Mesenchymal stem cell (in vitro differentiated cells and primary cell): ENCODE results near the gene HMMR.
"Not testable (repeated sequence)": the region's sequence is repeated elsewhere in the genome, so short reads cannot be mapped to it uniquely, and the experiment has no call there.

Source experiments
- DNase-seq: peaks from one replicate; pipeline ENCODE4 v3.0.0-alpha.2; 2013
- H2AFZ ChIP-seq: one replicate; pipeline ENCODE4 v1.6.1; 2013; ENCODE audit warnings: low read depth, mild to moderate bottlenecking, control low read depth, inconsistent platforms, low read length, moderate library complexity
- H2AK5ac ChIP-seq: 2 replicates; pipeline ENCODE4 v1.6.1; 2013; ENCODE audit warnings: low read length, moderate library complexity, mild to moderate bottlenecking, inconsistent platforms; ENCODE audit not compliant: severe bottlenecking
- H2BK120ac ChIP-seq: one replicate; pipeline ENCODE4 v1.6.1; 2013; ENCODE audit warnings: low read depth, mild to moderate bottlenecking, inconsistent platforms, low read length, moderate library complexity
- H2BK12ac ChIP-seq, 2 experiments: one replicate each; pipeline ENCODE4 v1.6.1; 2013; ENCODE audit warnings: inconsistent platforms in 2 of 2, low read length in 2 of 2, mild to moderate bottlenecking in 2 of 2, moderate library complexity in 2 of 2, control low read depth in 1 of 2
- H2BK15ac ChIP-seq: one replicate; pipeline ENCODE4 v1.6.1; 2013; ENCODE audit warnings: mild to moderate bottlenecking, low read depth, inconsistent platforms; ENCODE audit not compliant: poor library complexity, severe bottlenecking
- H2BK5ac ChIP-seq: 2 replicates; pipeline ENCODE4 v1.6.1; 2013; ENCODE audit warnings: low read depth, mild to moderate bottlenecking, low read length, control low read depth, inconsistent platforms; ENCODE audit not compliant: poor library complexity, severe bottlenecking
- H3K14ac ChIP-seq, 2 experiments: one replicate each; pipeline ENCODE4 v1.6.1; 2013; ENCODE audit warnings: inconsistent platforms in 2 of 2, low read length in 2 of 2, control low read depth in 1 of 2, mild to moderate bottlenecking in 1 of 2, moderate library complexity in 1 of 2
- H3K18ac ChIP-seq, 2 experiments: one replicate each; pipeline ENCODE4 v1.6.1; 2013; ENCODE audit warnings: inconsistent platforms in 2 of 2, low read length in 2 of 2, control low read depth in 1 of 2, low read depth in 1 of 2, mild to moderate bottlenecking in 1 of 2
- H3K23ac ChIP-seq, 2 experiments: one replicate each; pipeline ENCODE4 v1.6.1; 2013; ENCODE audit warnings: inconsistent platforms in 2 of 2, low read length in 2 of 2, mild to moderate bottlenecking in 2 of 2, moderate library complexity in 2 of 2, control low read depth in 1 of 2
- H3K27ac ChIP-seq: 2 replicates; pipeline ENCODE4 v1.5.1; 2013; ENCODE audit warnings: mild to moderate bottlenecking, moderate library complexity, low read length, control low read depth, inconsistent platforms; ENCODE audit not compliant: poor library complexity, severe bottlenecking
- H3K27me3 ChIP-seq, 2 experiments: 2 replicates each; pipeline versions ENCODE4 v1.6.1 to v1.7.0; 2013; ENCODE audit warnings: low read length in 2 of 2, mild to moderate bottlenecking in 2 of 2, moderate library complexity in 2 of 2, control low read depth in 1 of 2, inconsistent platforms in 1 of 2; ENCODE audit not compliant: control insufficient read depth in 1 of 2, insufficient read depth in 1 of 2
- H3K36me3 ChIP-seq, 2 experiments: 2 replicates each; pipeline versions ENCODE4 v1.6.1 to v1.7.0; 2013; ENCODE audit warnings: low read length in 2 of 2, control low read depth in 1 of 2, inconsistent platforms in 1 of 2, low read depth in 1 of 2, mild to moderate bottlenecking in 1 of 2; ENCODE audit not compliant: insufficient read depth in 2 of 2, control insufficient read depth in 1 of 2
- H3K4ac ChIP-seq, 2 experiments: one replicate each; pipeline ENCODE4 v1.6.1; 2013; ENCODE audit warnings: inconsistent platforms in 2 of 2, low read length in 2 of 2, mild to moderate bottlenecking in 2 of 2, moderate library complexity in 2 of 2, control low read depth in 1 of 2, low read depth in 1 of 2
- H3K4me1 ChIP-seq: 2 replicates; pipeline ENCODE4 v1.6.1; 2013; ENCODE audit warnings: low read depth, low read length, control low read depth; ENCODE audit not compliant: control insufficient read depth, insufficient read depth
- H3K4me2 ChIP-seq: 2 replicates; pipeline ENCODE4 v1.6.1; 2013; ENCODE audit warnings: low read length, mild to moderate bottlenecking, inconsistent platforms; ENCODE audit not compliant: poor library complexity, severe bottlenecking
- H3K4me3 ChIP-seq, 2 experiments: 2 replicates each; pipeline versions ENCODE4 v1.5.1 to v1.7.0; 2013; ENCODE audit warnings: low read length in 2 of 2, mild to moderate bottlenecking in 2 of 2, control low read depth in 1 of 2, low read depth in 1 of 2; ENCODE audit not compliant: insufficient read depth in 1 of 2
- H3K79me1 ChIP-seq: replicated peaks from 2 replicates; pipeline ENCODE4 v1.6.1; 2013; ENCODE audit warnings: mild to moderate bottlenecking, control low read depth, low read length, inconsistent platforms; ENCODE audit not compliant: poor library complexity, severe bottlenecking
- H3K9ac ChIP-seq: 2 replicates; pipeline ENCODE4 v1.7.0; 2013; ENCODE audit warnings: mild to moderate bottlenecking, low read length, moderate library complexity
- H3K9me3 ChIP-seq: 2 replicates; pipeline ENCODE4 v1.7.0; 2013; ENCODE audit warnings: mild to moderate bottlenecking, low read length; ENCODE audit not compliant: control insufficient read depth
- H4K8ac ChIP-seq: one replicate; pipeline ENCODE4 v1.6.1; 2013; ENCODE audit warnings: inconsistent platforms, mild to moderate bottlenecking, low read length, moderate library complexity
- H4K91ac ChIP-seq: one replicate; pipeline ENCODE4 v1.6.1; 2013; ENCODE audit warnings: mild to moderate bottlenecking, low read length, inconsistent platforms
- WGBS: methylation state at CpG from one replicate; pipeline ENCODE4 v1.1.7; 2013; ENCODE audit warnings: mixed read lengths; 5-methylcytosine and 5-hydroxymethylcytosine counted together

Gene HMMR

GRCh38 chr5:163534492-163535094 is 74.2 kb downstream of the HMMR start:
- no peak overlapping the region for H3K14ac ChIP-seq
- H3K9me3 ChIP-seq, result no peaks in the 10 kb centered on the region
- H3K4ac ChIP-seq, result no peak overlapping the region
- peaks cover 10 to 18% of the 10 kb centered on the region in 2 experiments for H3K27me3 ChIP-seq
- no peaks in the 10 kb centered on the region for H3K79me1 ChIP-seq
- H2BK5ac ChIP-seq, result no peak overlapping the region
- H2AK5ac ChIP-seq, result no peak overlapping the region
- no peak overlapping the region for H3K18ac ChIP-seq
- no peak overlapping the region for H4K91ac ChIP-seq
- H4K8ac ChIP-seq, result no peak overlapping the region
- H2AFZ ChIP-seq, result no peak overlapping the region
- H2BK120ac ChIP-seq, result no peak overlapping the region
- H3K4me3 ChIP-seq, result no peak overlapping the region
- 40% methylated on average over 1 of the region's 2 CpGs for WGBS
- no peak overlapping the region for H3K9ac ChIP-seq
- H2BK15ac ChIP-seq, result no peak overlapping the region
- no peak overlapping the region for H3K23ac ChIP-seq
- no peak overlapping the region for H3K4me2 ChIP-seq
- no peaks in the 10 kb centered on the region for H3K36me3 ChIP-seq
- H2BK12ac ChIP-seq, result no peak overlapping the region
- H3K27ac ChIP-seq, result no peak overlapping the region
- no peaks in the 10 kb centered on the region for H3K4me1 ChIP-seq
- no peak for DNase-seq

DNA sequence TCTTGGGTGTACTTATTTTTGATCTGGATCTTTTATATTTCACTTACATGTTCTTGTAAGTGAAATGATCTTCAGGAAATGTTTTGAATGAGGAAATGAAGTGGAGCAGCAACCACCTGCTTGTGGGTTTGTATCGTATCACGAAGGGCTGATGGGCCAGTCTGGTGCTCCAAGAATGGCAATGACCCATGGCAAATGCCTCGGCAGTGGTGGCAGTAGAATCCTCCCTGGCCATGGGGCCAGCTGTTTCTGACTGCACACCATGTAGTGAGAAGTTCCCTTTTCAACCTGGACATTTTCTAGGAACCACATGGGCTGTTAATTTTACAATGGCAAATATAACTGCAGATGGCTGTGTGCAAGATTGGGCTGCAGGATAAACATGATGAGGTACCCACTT is 74.9 kb downstream of the HMMR start:
- no peak overlapping the region for H3K4ac ChIP-seq
- H3K18ac ChIP-seq, result no peak overlapping the region
- no peak overlapping the region for H3K4me3 ChIP-seq
- 92% methylated on average over 3 of the region's 3 CpGs for WGBS
- no peak overlapping the region for H2AK5ac ChIP-seq
- no peak for DNase-seq
- no peak overlapping the region for H2BK120ac ChIP-seq
- H2BK12ac ChIP-seq, result no peak overlapping the region
- no peaks in the 10 kb centered on the region for H3K9me3 ChIP-seq
- no peak overlapping the region for H3K9ac ChIP-seq
- H4K8ac ChIP-seq, result no peak overlapping the region
- peaks cover 10 to 18% of the 10 kb centered on the region in 2 experiments for H3K27me3 ChIP-seq
- no peak overlapping the region for H3K27ac ChIP-seq
- H3K23ac ChIP-seq, result no peak overlapping the region
- H4K91ac ChIP-seq, result no peak overlapping the region
- H3K36me3 ChIP-seq, result no peaks in the 10 kb centered on the region
- no peak overlapping the region for H3K4me2 ChIP-seq
- no peaks in the 10 kb centered on the region for H3K4me1 ChIP-seq
- no peaks in the 10 kb centered on the region for H3K79me1 ChIP-seq
- no peak overlapping the region for H2AFZ ChIP-seq
- H2BK5ac ChIP-seq, result no peak overlapping the region
- H3K14ac ChIP-seq, result no peak overlapping the region
- H2BK15ac ChIP-seq, result no peak overlapping the region

DNA sequence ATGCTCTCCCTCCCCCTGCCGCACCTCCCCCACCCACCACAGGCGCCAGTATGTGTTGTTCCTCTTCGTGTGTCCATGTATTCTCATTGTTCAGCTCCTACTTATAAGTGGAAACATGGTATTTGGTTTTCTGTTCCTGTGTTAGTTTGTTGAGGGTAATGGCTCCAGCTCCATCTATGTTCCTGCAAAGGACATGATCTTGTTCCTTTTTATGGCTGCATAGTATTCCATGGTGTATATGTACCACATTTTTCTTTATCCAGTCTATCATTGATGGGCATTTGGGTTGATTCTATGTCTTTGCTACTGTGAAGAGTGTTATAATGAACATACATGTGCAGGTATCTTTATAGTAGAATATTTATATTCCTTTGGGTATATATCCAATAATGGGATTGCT is 76.0 kb downstream of the HMMR start:
- H2AK5ac ChIP-seq, H2AFZ ChIP-seq, H2BK120ac ChIP-seq, H3K9ac ChIP-seq, H2BK12ac ChIP-seq, DNase-seq, H2BK5ac ChIP-seq, H3K4ac ChIP-seq, H3K79me1 ChIP-seq, H4K8ac ChIP-seq, H3K27ac ChIP-seq, H3K18ac ChIP-seq, H3K14ac ChIP-seq, H3K4me3 ChIP-seq, H2BK15ac ChIP-seq, H3K9me3 ChIP-seq, H3K4me1 ChIP-seq, H3K4me2 ChIP-seq, H4K91ac ChIP-seq, H3K23ac ChIP-seq, H3K36me3 ChIP-seq: not testable (repeated sequence)
- H3K27me3 ChIP-seq, result peaks cover 10 to 18% of the 10 kb centered on the region in 2 experiments
- 93% methylated on average over 2 of the region's 3 CpGs for WGBS

DNA sequence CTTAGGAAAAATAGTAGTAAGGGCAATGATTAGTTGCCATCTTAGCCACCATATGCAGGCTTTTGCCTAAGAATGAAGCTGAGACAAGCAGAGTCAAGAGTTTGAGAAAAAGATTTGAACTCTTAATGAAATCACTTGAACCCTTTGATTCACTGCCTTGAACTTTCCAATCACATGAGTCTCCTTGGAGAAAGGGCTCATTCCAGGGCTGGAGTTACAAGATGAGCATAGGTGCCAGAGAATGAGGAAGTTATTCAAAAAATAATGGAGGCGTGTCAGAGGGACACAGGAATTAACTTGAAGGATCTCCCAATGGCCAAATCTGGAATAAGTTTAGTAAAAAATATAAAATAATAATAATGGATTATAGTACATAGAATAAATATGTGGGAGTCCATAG is 80.3 kb downstream of the HMMR start:
- no peak overlapping the region for H2BK120ac ChIP-seq
- H3K9ac ChIP-seq, result no peak overlapping the region
- H3K27ac ChIP-seq, result no peak overlapping the region
- no peak overlapping the region for H2AK5ac ChIP-seq
- H3K4me3 ChIP-seq, result no peak overlapping the region
- H4K8ac ChIP-seq, result no peak overlapping the region
- H3K36me3 ChIP-seq, result no peaks in the 10 kb centered on the region
- H2AFZ ChIP-seq, result no peak overlapping the region
- no peak overlapping the region for H2BK15ac ChIP-seq
- H3K79me1 ChIP-seq, result no peaks in the 10 kb centered on the region
- no peaks in the 10 kb centered on the region for H3K9me3 ChIP-seq
- no peaks in the 10 kb centered on the region for H3K4me1 ChIP-seq
- WGBS, result no CpG with 5 or more reads among the region's 1 CpG
- peaks cover 5% of the 10 kb centered on the region in 2 experiments for H3K27me3 ChIP-seq
- H3K4ac ChIP-seq, result no peak overlapping the region
- H3K4me2 ChIP-seq, result no peak overlapping the region
- no peak overlapping the region for H4K91ac ChIP-seq
- no peak overlapping the region for H2BK12ac ChIP-seq
- DNase-seq, result no peak
- H3K14ac ChIP-seq, result no peak overlapping the region
- H2BK5ac ChIP-seq, result no peak overlapping the region
- H3K18ac ChIP-seq, result no peak overlapping the region
- H3K23ac ChIP-seq, result no peak overlapping the region
